Panc1 (cell line): ENCODE measurements around the gene PDLIM4. TPM values are rescaled to one million over a fixed set of nuclear protein-coding genes. Genes with fewer than 3 reads are reported as not detected.

Source experiments
- ATAC-seq: fragments of 200-7000 bp; cut with Tn5 transposase; 2 replicates; pipeline ENCODE4 v1.9.1; 2020; ENCODE audit warnings: mild to moderate bottlenecking, moderate library complexity
- BruUV-seq: library from RNA; stranded (reverse); fragments of 400-500 nt; replicated peaks from 2 replicates; lab custom pipeline; 2021; lab: Mats Ljungman, UMichigan
- CTCF ChIA-PET: fragments of 300-600 bp; sonication (Branson Sonifier 250); formaldehyde crosslinking; loops from one replicate; lab custom pipeline; 2022; ENCODE audit warnings: antibody characterized with exemption; lab: Charles Lee
- POLR2A ChIA-PET: fragments of 300-600 bp; sonication (Branson Sonifier 250); formaldehyde crosslinking; loops from one replicate; lab custom pipeline; 2022; ENCODE audit warnings: antibody characterized with exemption; lab: Charles Lee
- DNase-seq: peaks from one replicate; pipeline ENCODE4 v3.0.0-alpha.2; 2010; ENCODE audit warnings: low read depth, low spot score
- H3K27ac ChIP-seq: 2 replicates; pipeline ENCODE4 v1.5.1; 2011; ENCODE audit warnings: mild to moderate bottlenecking, low read length, inconsistent platforms
- H3K27me3 ChIP-seq: fragments of 200-500 bp; sonication (Bioruptor generic); 2 replicates; pipeline ENCODE4 v1.6.0; 2014; ENCODE audit warnings: low read length, inconsistent platforms; ENCODE audit not compliant: control insufficient read depth, insufficient read depth
- H3K36me3 ChIP-seq: fragments of 200-500 bp; sonication (Bioruptor generic); 2 replicates; pipeline ENCODE4 v1.5.1; 2014; ENCODE audit warnings: inconsistent platforms, mild to moderate bottlenecking, low read length, moderate library complexity; ENCODE audit not compliant: control insufficient read depth, insufficient read depth
- H3K4me1 ChIP-seq: 2 replicates; pipeline ENCODE4 v1.5.1; 2011; ENCODE audit warnings: inconsistent platforms, mild to moderate bottlenecking, low read length, moderate library complexity; ENCODE audit not compliant: control insufficient read depth, insufficient read depth
- H3K4me3 ChIP-seq, 2 experiments: 2 replicates each; pipeline ENCODE4 v1.5.1; 2011 to 2012; ENCODE audit warnings: low read depth in 2 of 2, low read length in 2 of 2, mild to moderate bottlenecking in 2 of 2, inconsistent platforms in 1 of 2, moderate library complexity in 1 of 2
- H3K9me3 ChIP-seq: fragments of 200-500 bp; sonication (Bioruptor generic); 2 replicates; pipeline ENCODE4 v1.5.1; 2014; ENCODE audit warnings: low read depth, mild to moderate bottlenecking, inconsistent platforms, low read length, moderate library complexity; ENCODE audit not compliant: control insufficient read depth, insufficient read depth
- CTCF ChIP-seq: fragments of 450-650 bp; IDR thresholded peaks from 2 replicates; pipeline ENCODE4 v1.5.1; 2017; ENCODE audit warnings: mild to moderate bottlenecking
- POLR2AphosphoS5 ChIP-seq: IDR thresholded peaks from 2 replicates; pipeline ENCODE4 v1.6.1; 2012; ENCODE audit warnings: mild to moderate bottlenecking, low read depth, low read length, moderate library complexity
- SIN3A ChIP-seq: IDR thresholded peaks from 2 replicates; pipeline ENCODE4 v1.6.1; 2012; ENCODE audit warnings: low read depth, mild to moderate bottlenecking, low read length, moderate library complexity, borderline replicate concordance; ENCODE audit not compliant: insufficient read depth
- TCF7L2 ChIP-seq: IDR thresholded peaks from 2 replicates; pipeline ENCODE4 v1.6.1; 2011; ENCODE audit warnings: mild to moderate bottlenecking, low read depth, low read length, inconsistent platforms
- in situ Hi-C: cut with HindIII; loops from 2 replicates; pipeline ENCODE4 v1.10.0; 2016; ENCODE audit warnings: low sequenced_read_pairs, low pct_unique_long_range_greater_than_20kb
- intact Hi-C: fragments of 100-400 bp; cut with micrococcal nuclease; formaldehyde crosslinking; loops from one replicate; pipeline ENCODE4 v1.10.0; 2022; ENCODE audit not compliant: unreplicated experiment
- total RNA-seq: library from RNA; stranded (reverse); gene quantifications from one replicate; pipeline ENCODE4 v1.2.1, GENCODE V29; 2021; ENCODE audit not compliant: unreplicated experiment
- TF ChIP-seq, protein P1 (sequence below), 2 experiments: IDR thresholded peaks; 2 replicates each; pipeline ENCODE4 v1.6.1; 2011 to 2012; ENCODE audit warnings: low read depth in 2 of 2, control low read depth in 1 of 2, low read length in 1 of 2, mild to moderate bottlenecking in 1 of 2, moderate library complexity in 1 of 2; ENCODE audit not compliant: insufficient read depth in 1 of 2

Gene PDLIM4
- total RNA-seq, 1 experiment from 2014 or later, result 9.9 TPM

DNA sequence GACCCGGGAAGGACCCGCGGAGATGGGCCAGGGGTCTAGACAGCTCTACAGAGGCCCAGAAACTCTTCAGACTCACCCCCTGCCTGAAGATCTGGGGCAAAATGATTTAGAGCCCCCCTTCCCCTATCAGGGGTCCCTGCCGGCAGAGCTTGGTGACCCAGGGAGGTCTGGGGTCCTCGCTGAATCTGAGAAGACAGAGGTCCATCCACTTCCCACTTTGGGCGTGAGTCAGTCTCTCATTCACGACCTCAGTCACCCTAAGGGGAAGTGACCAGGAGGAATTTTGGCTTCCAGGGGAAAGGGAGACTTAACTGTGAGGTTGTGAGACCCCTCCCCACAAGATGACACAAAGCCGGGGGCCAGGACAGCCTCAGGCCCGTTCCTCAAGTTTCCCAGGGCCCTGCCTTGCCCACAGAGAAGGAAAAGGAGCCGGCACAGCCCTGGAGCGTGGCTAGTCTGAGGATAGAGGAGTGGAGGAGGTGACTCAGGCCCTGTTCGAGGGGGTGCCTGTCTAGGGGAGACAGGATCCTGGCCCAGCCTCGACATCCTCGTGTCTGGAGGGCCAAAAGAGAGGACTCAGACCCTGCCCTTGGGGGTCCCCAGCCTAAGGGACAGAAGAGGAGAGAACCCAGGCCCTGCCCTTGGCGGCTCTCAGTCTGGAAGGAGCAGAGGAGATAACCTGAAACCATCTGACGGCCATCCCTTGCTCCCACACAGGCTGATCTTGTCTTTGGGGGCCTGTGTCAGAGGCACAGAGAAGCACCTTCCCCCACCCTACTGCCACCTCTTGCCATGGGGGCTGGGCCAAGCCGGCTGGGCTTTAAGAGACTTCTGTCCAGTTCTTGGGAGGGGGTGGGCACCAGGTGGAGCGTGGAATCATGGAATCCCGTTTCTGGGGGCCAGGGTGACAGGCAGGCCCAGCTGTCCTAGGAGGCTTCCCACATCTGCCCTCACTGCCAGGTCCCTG lies 889 bp downstream of the PDLIM4 start:
- intact Hi-C loops, result no loop called here
- ATAC-seq, result peak; percentile 49; the same call in 1 of the 2 replicates
- peak overlapping the region; percentile 43 to 48 for H3K4me3 ChIP-seq
- ChIA-PET POLR2A (no interaction called here), CTCF (no interaction called here)
- no peaks in the 10 kb centered on the region for H3K27me3 ChIP-seq
- no peak for TF ChIP-seq POLR2AphosphoS5
- no peak for TF ChIP-seq SIN3A
- no peak for TF ChIP-seq CTCF
- TF ChIP-seq, protein P1, sequence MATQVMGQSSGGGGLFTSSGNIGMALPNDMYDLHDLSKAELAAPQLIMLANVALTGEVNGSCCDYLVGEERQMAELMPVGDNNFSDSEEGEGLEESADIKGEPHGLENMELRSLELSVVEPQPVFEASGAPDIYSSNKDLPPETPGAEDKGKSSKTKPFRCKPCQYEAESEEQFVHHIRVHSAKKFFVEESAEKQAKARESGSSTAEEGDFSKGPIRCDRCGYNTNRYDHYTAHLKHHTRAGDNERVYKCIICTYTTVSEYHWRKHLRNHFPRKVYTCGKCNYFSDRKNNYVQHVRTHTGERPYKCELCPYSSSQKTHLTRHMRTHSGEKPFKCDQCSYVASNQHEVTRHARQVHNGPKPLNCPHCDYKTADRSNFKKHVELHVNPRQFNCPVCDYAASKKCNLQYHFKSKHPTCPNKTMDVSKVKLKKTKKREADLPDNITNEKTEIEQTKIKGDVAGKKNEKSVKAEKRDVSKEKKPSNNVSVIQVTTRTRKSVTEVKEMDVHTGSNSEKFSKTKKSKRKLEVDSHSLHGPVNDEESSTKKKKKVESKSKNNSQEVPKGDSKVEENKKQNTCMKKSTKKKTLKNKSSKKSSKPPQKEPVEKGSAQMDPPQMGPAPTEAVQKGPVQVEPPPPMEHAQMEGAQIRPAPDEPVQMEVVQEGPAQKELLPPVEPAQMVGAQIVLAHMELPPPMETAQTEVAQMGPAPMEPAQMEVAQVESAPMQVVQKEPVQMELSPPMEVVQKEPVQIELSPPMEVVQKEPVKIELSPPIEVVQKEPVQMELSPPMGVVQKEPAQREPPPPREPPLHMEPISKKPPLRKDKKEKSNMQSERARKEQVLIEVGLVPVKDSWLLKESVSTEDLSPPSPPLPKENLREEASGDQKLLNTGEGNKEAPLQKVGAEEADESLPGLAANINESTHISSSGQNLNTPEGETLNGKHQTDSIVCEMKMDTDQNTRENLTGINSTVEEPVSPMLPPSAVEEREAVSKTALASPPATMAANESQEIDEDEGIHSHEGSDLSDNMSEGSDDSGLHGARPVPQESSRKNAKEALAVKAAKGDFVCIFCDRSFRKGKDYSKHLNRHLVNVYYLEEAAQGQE (IDR thresholded peaks at IDR 0.05; ENCODE audit: insufficient read depth in 1 of 2, low read depth in 2 of 2, low read length in 1 of 2), result no peak
- TF ChIP-seq TCF7L2, result no peak
- no peaks in the 10 kb centered on the region for H3K36me3 ChIP-seq
- H3K27ac ChIP-seq, result peak overlapping the region; percentile 68
- in situ Hi-C loops, result no loop called here
- BruUV-seq, result no TSS peak
- H3K4me1 ChIP-seq, result no peaks in the 10 kb centered on the region
- DNase-seq, result no peak
- H3K9me3 ChIP-seq, result no peaks in the 10 kb centered on the region

DNA sequence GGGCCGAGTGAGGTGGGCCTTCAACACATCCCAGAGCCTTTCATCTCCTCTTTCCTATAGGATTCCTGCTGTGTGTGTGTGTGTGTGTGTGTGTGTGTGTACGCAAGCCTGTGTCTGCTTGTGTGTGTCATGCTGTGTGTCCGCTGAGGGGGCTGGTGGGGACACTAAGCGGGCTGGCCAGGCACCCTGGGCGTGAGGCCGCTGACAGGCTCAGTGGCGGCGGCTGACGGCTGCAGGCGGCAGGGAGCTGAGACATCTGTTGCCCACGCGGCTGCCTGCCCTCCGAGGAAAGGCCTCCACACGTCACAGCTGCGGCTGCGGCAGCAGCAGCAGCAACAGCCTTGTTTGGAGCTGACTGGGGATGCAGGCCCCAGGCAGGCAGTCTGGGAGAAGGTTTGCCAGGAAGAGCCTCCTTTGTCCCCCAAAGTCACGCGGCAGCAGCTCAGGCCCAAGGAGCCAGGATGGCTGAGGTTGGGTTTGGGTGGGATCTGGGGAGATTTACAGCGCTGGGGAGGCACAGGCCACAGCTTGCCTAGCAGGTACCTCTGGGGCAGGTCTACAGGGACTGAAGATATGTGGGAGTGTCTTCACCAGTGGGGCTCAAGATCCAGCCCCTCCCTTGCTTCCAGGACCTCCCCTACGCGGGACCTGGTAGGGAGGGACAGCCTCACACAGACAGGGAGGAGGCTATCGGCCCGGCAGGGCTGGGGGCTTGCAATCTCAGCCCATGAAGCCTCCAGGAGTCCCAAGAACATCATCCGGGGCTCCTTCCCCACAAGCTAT lies 1.8 kb downstream of the PDLIM4 start:
- no peak overlapping the region for H3K27ac ChIP-seq
- H3K9me3 ChIP-seq, result no peaks in the 10 kb centered on the region
- TF ChIP-seq, protein P1 (IDR thresholded peaks at IDR 0.05; ENCODE audit: insufficient read depth in 1 of 2, low read depth in 2 of 2, low read length in 1 of 2), result no peak
- TF ChIP-seq POLR2AphosphoS5 (no peak), CTCF (no peak), TCF7L2 (no peak), SIN3A (no peak)
- no peaks in the 10 kb centered on the region for H3K27me3 ChIP-seq
- CTCF ChIA-PET, result interaction anchor here (0.8 kb wide), 1 partner anchor 21 kb away, joined by 4 read pairs; no protein-coding TSS in a partner anchor
- H3K4me1 ChIP-seq, result no peaks in the 10 kb centered on the region
- no peak for ATAC-seq
- H3K36me3 ChIP-seq, result no peaks in the 10 kb centered on the region
- DNase-seq, result no peak
- intact Hi-C loops (no loop called here), in situ Hi-C loops (no loop called here)
- BruUV-seq, result no TSS peak
- POLR2A ChIA-PET, result no interaction called here
- peak overlapping the region in 1 of 2 experiments; percentile 48; a peak in 1 of 4 replicates for H3K4me3 ChIP-seq
